Kidney (tissue), 14 donors: ENCODE measurements around the gene FOXI3. TPM values are rescaled to one million over a fixed set of nuclear protein-coding genes. Genes with fewer than 3 reads are reported as not detected.
"Not testable (repeated sequence)": the region's sequence is repeated elsewhere in the genome, so short reads cannot be mapped to it uniquely, and the experiment has no call there.

Experiments used
- DNase-seq, 5 donors: peaks; one replicate each; pipeline ENCODE4 v3.0.0-alpha.2; 2013 to 2020
- FAIRE-seq: peaks from 2 replicates; lab custom pipeline; 2012; peaks lifted over from hg19 to GRCh38; lab: Jason Lieb, UNC
- H3K27ac ChIP-seq, 2 donors: one replicate each; pipeline ENCODE4 v1.7.0; 2013; ENCODE audit warnings: low read depth in 2 of 2, low read length in 2 of 2, inconsistent platforms in 1 of 2
- H3K27me3 ChIP-seq: one replicate; pipeline ENCODE4 v1.7.1; 2013; ENCODE audit warnings: low read length, inconsistent platforms; ENCODE audit not compliant: control insufficient read depth, insufficient read depth
- H3K36me3 ChIP-seq, 3 donors: one replicate each; pipeline versions ENCODE4 v1.7.0 to v1.7.1; 2013; ENCODE audit warnings: low read length in 3 of 3, control low read depth in 1 of 3, inconsistent platforms in 1 of 3; ENCODE audit not compliant: insufficient read depth in 3 of 3, control insufficient read depth in 2 of 3
- H3K4me1 ChIP-seq, 3 donors: one replicate each; pipeline versions ENCODE4 v1.7.0 to v1.7.1; 2013; ENCODE audit warnings: low read length in 3 of 3, inconsistent platforms in 1 of 3, low read depth in 1 of 3; ENCODE audit not compliant: control insufficient read depth in 2 of 3, insufficient read depth in 2 of 3
- H3K4me3 ChIP-seq, 3 donors: one replicate each; pipeline versions ENCODE4 v1.7.0 to v1.8.1; 2013; ENCODE audit warnings: low read length in 3 of 3, control low read depth in 1 of 3, inconsistent platforms in 1 of 3
- H3K9ac ChIP-seq, 3 donors: one replicate each; pipeline versions ENCODE4 v1.7.0 to v1.7.1; 2013; ENCODE audit warnings: low read length in 3 of 3, control low read depth in 1 of 3, inconsistent platforms in 1 of 3
- H3K9me3 ChIP-seq, 3 donors: one replicate each; pipeline versions ENCODE4 v1.7.0 to v1.7.1; 2013; ENCODE audit warnings: low read length in 3 of 3, control low read depth in 1 of 3, inconsistent platforms in 1 of 3; ENCODE audit not compliant: control insufficient read depth in 2 of 3, insufficient read depth in 1 of 3
- CTCF ChIP-seq: IDR thresholded peaks from 3 replicates; pipeline ENCODE4 v1.5.1; 2012; ENCODE audit warnings: mild to moderate bottlenecking, moderate library complexity, borderline replicate concordance; ENCODE audit not compliant: insufficient read depth; ENCODE audit errors: extremely low read depth
- intact Hi-C: fragments of 100-400 bp; cut with DNase I; formaldehyde crosslinking; loops from one replicate; pipeline ENCODE4 v1.11.1; 2022
- polyA plus RNA-seq: library from polyadenylated mRNA; stranded (reverse); fragments of 350-450 nt; fragmentation: Illumina TruSeq; extraction: RNeasy Lipid Tissue Mini Kit (QIAGEN cat#74804); gene quantifications from one replicate; pipeline ENCODE4 v1.2.3, GENCODE V29; 2014; ENCODE audit warnings: low read depth, low replicate concordance; ENCODE audit not compliant: insufficient read depth
- total RNA-seq: library from RNA; stranded (reverse); fragmentation: NEBNext Ultra II Directional; extraction: Animal tissue kit (Norgen Biotek cat#: 25700); gene quantifications from one replicate; pipeline ENCODE4 v1.2.1, GENCODE V29; 2021
- donor health status: control.
- donor health status: control.
- donor health status: control.
- donor health status: control.
- donor health status: control.
- donor health status: DM: yes; HTN: yes; CAD: no.
- donor health status: Normal renal cell carcinoma (clear cell type).

Gene FOXI3
- total and polyA plus RNA-seq, 2 donors from 2014 or later: not detected

DNA sequence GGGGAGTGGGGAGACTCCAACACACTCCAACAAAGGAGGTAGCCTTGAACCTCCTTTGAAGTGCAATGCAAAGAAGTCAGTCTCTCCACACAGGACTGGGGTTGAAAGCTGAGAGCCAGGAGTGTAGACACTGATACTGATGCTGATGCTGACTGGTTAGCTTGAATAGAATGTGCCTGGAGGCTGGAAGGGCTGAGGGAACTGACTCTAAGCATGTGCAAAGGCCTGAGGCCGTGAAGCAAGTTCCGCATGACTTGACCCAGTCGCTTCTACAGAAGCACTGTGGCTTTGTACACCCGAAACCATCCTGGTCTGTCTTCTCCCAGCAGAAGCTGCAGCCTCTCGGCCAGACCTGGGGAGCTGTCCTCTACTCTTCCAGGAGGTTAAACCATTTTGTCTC, 10.4 kb downstream of the FOXI3 start:
- no peaks in the 10 kb centered on the region for H3K4me1 ChIP-seq
- no peaks in the 10 kb centered on the region for H3K27me3 ChIP-seq
- intact Hi-C loops: no loop called here
- H3K9me3 ChIP-seq: no peaks in the 10 kb centered on the region
- DNase-seq: no peak
- TF ChIP-seq CTCF: no peak
- H3K4me3 ChIP-seq: no peak overlapping the region
- FAIRE-seq: no peak
- no peaks in the 10 kb centered on the region for H3K36me3 ChIP-seq
- no peak overlapping the region for H3K27ac ChIP-seq
- no peak overlapping the region for H3K9ac ChIP-seq

GRCh38 chr2:88437010-88437409, 15.5 kb downstream of the FOXI3 start:
- DNase-seq: no peak
- Histone ChIP-seq H3K4me1 (no peaks in the 10 kb centered on the region), H3K4me3 (no peak overlapping the region), H3K27ac (no peak overlapping the region), H3K27me3 (no peaks in the 10 kb centered on the region), H3K9me3 (no peaks in the 10 kb centered on the region), H3K9ac (no peak overlapping the region), H3K36me3 (no peaks in the 10 kb centered on the region)
- no peak for FAIRE-seq
- no peak for TF ChIP-seq CTCF
- intact Hi-C loops: no loop called here

GRCh38 chr2:88429929-88430328, 22.6 kb downstream of the FOXI3 start:
- no peak overlapping the region for H3K27ac ChIP-seq
- H3K9ac ChIP-seq: no peak overlapping the region
- no peaks in the 10 kb centered on the region for H3K36me3 ChIP-seq
- H3K27me3 ChIP-seq: no peaks in the 10 kb centered on the region
- no peaks in the 10 kb centered on the region for H3K4me1 ChIP-seq
- no peak for TF ChIP-seq CTCF
- H3K9me3 ChIP-seq: no peaks in the 10 kb centered on the region
- no peak for DNase-seq
- intact Hi-C loops: no loop called here
- FAIRE-seq: no peak
- no peak overlapping the region for H3K4me3 ChIP-seq

GRCh38 chr2:88423733-88424132, 28.8 kb downstream of the FOXI3 start:
- no peaks in the 10 kb centered on the region for H3K4me1 ChIP-seq
- no peak overlapping the region for H3K27ac ChIP-seq
- H3K36me3 ChIP-seq: no peaks in the 10 kb centered on the region
- H3K27me3 ChIP-seq: no peaks in the 10 kb centered on the region
- no peak for TF ChIP-seq CTCF
- no peak overlapping the region for H3K9ac ChIP-seq
- DNase-seq (no peak), FAIRE-seq (no peak)
- H3K4me3 ChIP-seq: no peak overlapping the region
- intact Hi-C loops: no loop called here
- H3K9me3 ChIP-seq: no peaks in the 10 kb centered on the region

DNA sequence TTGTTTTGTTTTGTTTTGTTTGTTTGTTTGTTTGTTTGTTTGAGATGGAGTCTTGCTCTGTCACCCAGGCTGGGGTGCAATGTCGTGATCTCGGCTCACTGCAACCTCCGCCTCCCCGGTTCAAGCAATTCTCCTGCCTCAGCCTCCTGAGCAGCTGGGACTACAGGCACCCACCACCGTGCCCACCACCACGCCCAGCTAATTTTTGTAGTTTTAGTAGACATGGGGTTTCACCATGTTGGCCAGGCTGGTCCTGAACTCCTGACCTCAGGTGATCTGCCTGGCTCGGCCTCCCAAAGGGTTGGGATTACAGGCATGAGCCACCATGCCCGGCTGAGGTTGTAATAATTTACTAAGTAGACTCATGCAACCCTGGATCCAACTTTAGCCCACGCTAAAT, 33.4 kb downstream of the FOXI3 start:
- not testable (repeated sequence) for H3K9ac ChIP-seq

More for the DNA sequence above, 33.4 kb downstream of the FOXI3 start:
- DNase-seq, H3K9me3 ChIP-seq, H3K27ac ChIP-seq, intact Hi-C loops, H3K27me3 ChIP-seq, FAIRE-seq, H3K4me1 ChIP-seq, H3K4me3 ChIP-seq, H3K36me3 ChIP-seq: not testable (repeated sequence)
